Stimulated activated CD8-positive, alpha-beta memory T cell treated with anti-CD3 and anti-CD28 coated beads, Interleukin-15, amount 100 ng/mL, for 24 hours (primary cell): ENCODE data around the gene RIMKLB.
"Not testable (repeated sequence)": the region's sequence is repeated elsewhere in the genome, so short reads cannot be mapped to it uniquely, and the experiment has no call there.

Experiments used
- DNase-seq: peaks from one replicate; pipeline ENCODE4 v3.0.0-alpha.2; 2020; ENCODE audit warnings: low read depth

RIMKLB gene

DNA sequence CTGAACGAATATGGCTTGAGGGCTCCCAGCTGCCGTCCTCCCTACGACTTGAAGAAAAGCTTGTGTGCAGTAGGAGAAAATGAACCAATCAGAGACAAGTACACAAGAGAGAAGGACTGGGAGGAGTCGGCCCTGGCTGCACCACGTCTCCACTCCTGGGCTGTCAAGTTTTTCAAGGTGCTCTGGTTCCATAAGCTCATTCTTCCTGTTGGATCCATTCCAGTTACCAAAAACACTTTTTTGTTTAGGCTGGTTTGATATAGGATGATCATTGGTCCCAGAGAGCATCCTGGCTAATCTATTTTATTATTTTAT, 121.8 kb downstream of the RIMKLB start:
- DNase-seq, result no peak

DNA sequence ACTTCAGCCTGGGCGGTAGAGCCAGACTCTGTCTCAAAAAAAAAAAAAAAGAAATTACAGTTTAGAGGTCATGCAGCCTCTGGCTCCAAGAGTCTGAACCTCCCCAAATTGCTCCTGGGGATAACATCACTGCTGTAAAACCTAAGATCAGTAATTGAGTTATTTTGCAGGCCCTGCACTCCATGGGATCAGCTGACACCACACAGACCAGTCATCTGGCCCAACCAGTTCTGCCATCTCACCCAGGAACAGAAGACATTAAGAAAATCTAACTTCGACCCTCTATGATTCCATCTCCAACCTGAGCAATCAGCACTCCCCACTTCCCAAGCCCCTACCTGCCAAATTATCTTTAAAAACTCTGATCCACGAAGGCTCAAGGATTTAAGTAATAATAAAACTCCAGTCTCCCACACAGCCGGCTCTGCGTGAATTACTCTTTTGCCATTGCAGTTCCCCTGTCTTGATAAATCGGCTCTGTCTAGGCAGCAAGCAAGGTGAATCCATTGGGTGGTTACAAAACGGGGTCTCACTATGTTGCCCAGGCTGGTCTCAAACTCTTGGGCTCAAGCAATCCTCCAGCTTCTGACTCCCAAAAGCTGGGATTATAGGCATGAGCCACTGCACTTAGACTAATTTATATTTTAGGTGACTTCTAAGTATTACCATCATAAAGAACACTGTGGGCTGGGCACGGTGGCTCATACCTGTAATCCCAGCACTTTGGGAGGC, 123.1 kb downstream of the RIMKLB start:
- not testable (repeated sequence) for DNase-seq

- DNase-seq, result no peak
Measured at GRCh38 chr12:8821591-8821990, 123.8 kb downstream of the RIMKLB start.

DNA sequence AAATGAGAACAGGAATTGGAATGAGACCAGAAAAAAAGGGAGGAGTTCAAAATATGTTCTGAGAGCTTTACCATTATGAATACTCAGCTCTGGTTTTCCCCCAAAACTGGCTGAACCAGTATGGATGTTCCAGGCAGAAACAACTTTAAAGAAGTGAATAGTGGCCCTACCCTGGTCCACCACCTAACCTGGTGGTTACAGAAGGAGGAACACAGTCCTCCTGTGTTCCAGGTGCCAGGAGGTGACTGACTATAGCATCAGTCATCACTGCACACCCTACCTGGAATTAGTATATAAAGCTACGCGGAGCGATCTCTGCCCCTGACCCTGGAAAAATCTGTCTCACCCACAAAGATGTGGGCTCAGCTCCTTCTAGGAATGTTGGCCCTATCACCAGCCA, 124.5 kb downstream of the RIMKLB start, which contains the start of gene A2ML1:
Gene A2ML1 (plus strand): TSS at position 324 of the 400 bp plus-strand sequence. CDS start 31 bp downstream, at position 355.
- DNase-seq, result no peak

- DNase-seq, result no peak
Measured at GRCh38 chr12:8823565-8824300, 125.9 kb downstream of the RIMKLB start.

DNA sequence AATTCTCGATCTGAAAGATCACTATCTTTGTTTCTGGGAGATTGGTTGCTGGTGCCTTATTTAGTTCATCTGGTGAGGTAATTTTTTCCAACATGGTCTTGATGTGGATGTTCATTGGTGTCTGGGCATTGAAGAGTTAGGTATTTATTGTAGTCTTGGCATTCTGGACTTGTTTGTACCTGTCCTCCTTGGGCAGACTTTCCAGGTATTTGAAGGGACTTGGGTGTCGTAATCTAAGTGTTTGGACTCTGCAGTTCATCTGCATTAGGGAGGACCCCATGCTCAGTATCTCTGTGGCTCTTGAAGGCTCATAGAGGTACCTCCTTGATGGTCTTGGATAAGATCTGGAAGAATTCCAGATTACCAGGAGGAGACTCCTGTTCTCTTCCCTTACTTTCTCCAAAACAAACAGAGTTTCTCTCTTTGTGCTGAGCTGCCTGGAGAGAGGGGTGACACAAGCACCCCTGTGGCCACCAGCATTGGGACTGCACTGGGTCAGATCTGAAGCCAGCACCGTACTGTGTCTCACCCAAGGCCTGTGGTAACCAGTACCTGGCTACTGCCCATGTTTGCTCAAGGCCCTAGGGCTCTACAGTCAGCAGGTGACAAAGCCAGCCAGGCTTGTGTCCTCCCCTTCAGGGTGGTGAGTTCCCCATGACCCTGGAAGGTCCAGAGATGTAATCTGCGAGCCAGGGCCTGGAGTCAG, 129.9 kb downstream of the RIMKLB start:
- no peak for DNase-seq

DNA sequence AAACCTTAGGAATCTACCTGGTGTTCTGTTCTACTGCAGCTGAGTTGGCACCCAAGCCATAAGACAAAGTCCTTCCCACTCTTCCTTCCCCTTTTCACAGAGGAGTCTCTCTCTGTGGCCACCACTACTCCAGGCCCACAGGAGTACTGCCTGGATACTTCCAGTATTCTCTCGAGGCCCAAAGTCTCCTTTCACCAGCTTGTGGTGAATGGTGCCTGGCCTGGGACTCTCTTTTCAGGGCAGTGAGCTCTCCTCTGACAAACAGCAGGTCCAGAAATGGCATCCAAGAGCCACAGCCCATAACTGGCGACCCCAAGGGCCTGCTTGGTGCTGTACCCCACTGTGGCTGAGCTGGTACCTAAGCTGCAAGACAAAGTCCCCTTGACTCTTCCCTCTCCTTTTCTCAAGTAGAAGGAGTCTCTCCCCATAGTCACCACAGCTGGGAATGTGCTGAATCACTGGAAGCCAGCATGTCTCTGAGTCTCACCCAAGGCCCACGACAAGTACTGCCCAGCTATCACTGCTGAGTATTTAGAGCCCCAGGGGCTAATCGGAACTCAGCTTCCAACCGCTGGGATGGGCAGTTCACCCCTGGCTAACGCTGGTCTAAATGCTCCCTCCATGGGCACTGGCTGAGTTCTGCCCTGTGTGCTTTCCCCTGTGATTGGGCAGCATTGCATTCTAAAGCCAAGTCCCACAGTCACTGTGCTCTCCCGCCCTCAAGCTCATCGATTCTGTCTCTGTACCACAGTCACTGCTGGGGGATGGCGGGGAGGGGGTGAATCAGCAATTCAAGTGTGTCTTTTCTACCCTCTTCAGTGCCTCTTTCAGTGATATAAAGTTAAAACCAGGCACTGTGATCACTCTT, 130.7 kb downstream of the RIMKLB start:
- no peak for DNase-seq

- no peak for DNase-seq
Measured at GRCh38 chr12:8829125-8829518, 131.3 kb downstream of the RIMKLB start.

DNA sequence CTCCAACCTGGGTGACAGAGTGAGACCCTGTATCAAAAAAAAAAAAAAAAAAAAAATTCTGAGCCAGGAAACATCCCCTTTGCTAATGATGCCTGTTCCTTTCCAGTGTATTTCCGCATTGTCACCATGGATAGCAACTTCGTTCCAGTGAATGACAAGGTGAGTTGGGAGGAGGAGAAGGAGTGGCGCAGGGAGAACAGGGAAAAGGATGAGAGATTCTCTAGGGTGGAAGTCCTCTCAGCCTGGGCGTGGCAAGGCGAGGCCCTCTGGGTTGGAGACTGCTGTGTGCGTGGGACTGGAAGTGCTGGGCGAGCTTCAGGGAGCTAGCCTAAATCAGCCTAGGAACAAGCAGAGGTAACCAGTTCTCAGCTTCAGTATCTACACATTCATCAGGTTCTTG, 131.8 kb downstream of the RIMKLB start:
- no peak for DNase-seq

DNA sequence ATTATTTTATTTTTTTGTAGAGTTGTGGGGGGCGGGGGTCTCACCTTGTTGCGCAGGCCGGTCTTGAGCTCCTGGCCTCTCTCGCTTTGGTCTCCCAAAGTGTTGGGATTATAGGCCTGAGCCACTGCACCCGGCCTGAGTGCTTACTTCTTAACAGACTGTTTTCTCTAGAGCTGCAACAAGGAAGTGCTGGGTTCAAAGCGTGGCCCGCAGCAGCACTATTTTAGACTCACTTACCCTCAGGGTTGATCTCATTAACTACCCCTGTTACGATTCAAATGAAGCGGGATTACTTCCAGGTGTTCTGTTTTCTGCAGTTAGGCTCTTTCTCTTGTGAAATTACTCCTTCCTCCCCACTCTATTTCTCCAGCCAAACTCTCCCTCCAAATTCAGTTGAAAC, 133.3 kb downstream of the RIMKLB start:
- no peak for DNase-seq

DNA sequence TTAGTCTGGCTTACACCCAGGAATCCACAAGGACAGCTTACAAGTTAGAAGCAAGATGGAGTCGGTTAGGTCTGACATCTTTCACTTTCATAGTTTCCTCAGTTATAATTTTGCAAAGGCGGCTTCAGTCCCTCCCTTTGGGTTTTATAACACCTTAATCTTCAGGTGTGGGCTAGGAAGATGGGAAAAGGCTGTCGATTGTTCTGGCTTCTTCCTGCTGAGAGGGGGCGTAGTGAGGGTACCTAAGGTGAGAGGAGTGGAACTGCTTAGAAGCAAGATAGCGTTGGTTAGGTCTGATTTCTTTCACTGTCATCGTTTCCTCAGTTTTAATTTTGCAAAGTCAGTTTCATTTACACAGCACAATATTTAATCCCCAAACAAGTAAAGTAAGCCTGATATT, 134.7 kb downstream of the RIMKLB start:
- DNase-seq, result no peak
